Measurements from ENCODE around the gene RRP1B. TPM values are rescaled to one million over a fixed set of nuclear protein-coding genes. Genes with fewer than 3 reads are reported as not detected.

RRP1B gene
- total and polyA plus RNA-seq, 2 experiments from 2014 or later: 18.6 to 19.2 TPM

GRCh38 chr21:43654806-43655489, 4.4 kb upstream of the RRP1B start:
- Histone ChIP-seq H3K79me2 (peaks cover 1% of the 10 kb centered on the region), H3K36me3 (replicated peaks; ENCODE audit: insufficient read depth, low read depth) (no peaks in the 10 kb centered on the region), H3K27ac (no peak overlapping the region), H4K20me1 (ENCODE audit: insufficient read depth, poor library complexity, severe bottlenecking) (no peaks in the 10 kb centered on the region), H3K9me2 (replicated peaks; ENCODE audit: insufficient read depth) (no peaks in the 10 kb centered on the region), H3K9me3 (ENCODE audit: low read depth) (no peaks in the 10 kb centered on the region), H3K4me2 (no peak overlapping the region), H3K4me3 (no peak overlapping the region), H3K27me3 (no peaks in the 10 kb centered on the region), H2AFZ (no peak overlapping the region), H3K4me1 (ENCODE audit: insufficient read depth) (peaks cover 6% of the 10 kb centered on the region)
- DNase-seq (ENCODE audit: low spot score): no peak
- TF ChIP-seq CTCF (IDR thresholded peaks at IDR 0.05; ENCODE audit: poor library complexity): no peak
- no peak for TF ChIP-seq EZH2 (IDR thresholded peaks at IDR 0.05; ENCODE audit: borderline replicate concordance)
- no peak for TF ChIP-seq EZH2phosphoT487 (IDR thresholded peaks at IDR 0.05; ENCODE audit: low read depth, severe bottlenecking, unreplicated experiment)
- 78% methylated on average over 7 of the region's 7 CpGs for WGBS (ENCODE audit: low lambda C conversion rate, missing lambda C conversion rate)

GRCh38 chr21:43657355-43658087, 1.8 kb upstream of the RRP1B start:
- WGBS (ENCODE audit: low lambda C conversion rate, missing lambda C conversion rate): 96% methylated on average over 41 of the region's 46 CpGs
- peaks cover 6% of the 10 kb centered on the region for H3K4me1 ChIP-seq (ENCODE audit: insufficient read depth)
- no peaks in the 10 kb centered on the region for H3K27me3 ChIP-seq
- peaks cover 26% of the 10 kb centered on the region for H3K79me2 ChIP-seq
- no peaks in the 10 kb centered on the region for H3K36me3 ChIP-seq (replicated peaks; ENCODE audit: insufficient read depth, low read depth)
- no peak overlapping the region for H2AFZ ChIP-seq
- H3K9me2 ChIP-seq (replicated peaks; ENCODE audit: insufficient read depth): no peaks in the 10 kb centered on the region
- TF ChIP-seq EZH2 (IDR thresholded peaks at IDR 0.05; ENCODE audit: borderline replicate concordance): no peak
- no peak for TF ChIP-seq CTCF (IDR thresholded peaks at IDR 0.05; ENCODE audit: poor library complexity)
- no peak for TF ChIP-seq EZH2phosphoT487 (IDR thresholded peaks at IDR 0.05; ENCODE audit: low read depth, severe bottlenecking, unreplicated experiment)
- H3K4me2 ChIP-seq: no peak overlapping the region
- H3K9me3 ChIP-seq (ENCODE audit: low read depth): no peaks in the 10 kb centered on the region
- H4K20me1 ChIP-seq (ENCODE audit: insufficient read depth, poor library complexity, severe bottlenecking): no peaks in the 10 kb centered on the region
- no peak overlapping the region for H3K27ac ChIP-seq
- DNase-seq (ENCODE audit: low spot score): no peak
- H3K4me3 ChIP-seq: no peak overlapping the region

- Histone ChIP-seq H2AFZ (no peak overlapping the region), H3K4me2 (no peak overlapping the region), H4K20me1 (ENCODE audit: insufficient read depth, poor library complexity, severe bottlenecking) (no peaks in the 10 kb centered on the region), H3K9me3 (ENCODE audit: low read depth) (no peaks in the 10 kb centered on the region), H3K9me2 (replicated peaks; ENCODE audit: insufficient read depth) (no peaks in the 10 kb centered on the region), H3K27me3 (no peaks in the 10 kb centered on the region), H3K36me3 (replicated peaks; ENCODE audit: insufficient read depth, low read depth) (no peaks in the 10 kb centered on the region), H3K4me1 (ENCODE audit: insufficient read depth) (peaks cover 6% of the 10 kb centered on the region), H3K79me2 (peaks cover 33% of the 10 kb centered on the region), H3K27ac (no peak overlapping the region), H3K4me3 (no peak overlapping the region)
- WGBS (ENCODE audit: low lambda C conversion rate, missing lambda C conversion rate): 96% methylated on average over 46 of the region's 48 CpGs
- no peak for DNase-seq (ENCODE audit: low spot score)
- TF ChIP-seq EZH2phosphoT487 (IDR thresholded peaks at IDR 0.05; ENCODE audit: low read depth, severe bottlenecking, unreplicated experiment): no peak
- TF ChIP-seq EZH2 (IDR thresholded peaks at IDR 0.05; ENCODE audit: borderline replicate concordance): no peak
- TF ChIP-seq CTCF (IDR thresholded peaks at IDR 0.05; ENCODE audit: poor library complexity): no peak
Observed at GRCh38 chr21:43658088-43658741, 1.1 kb upstream of the RRP1B start.
